GM18861 (cell line): Measurements from ENCODE around the gene MMP2.

ENCODE experiments used
- ATAC-seq: cut with Tn5 transposase; IDR thresholded peaks from one replicate; pipeline ENCODE4 v1.9.1; 2021; ENCODE audit not compliant: unreplicated experiment

MMP2 gene

GRCh38 chr16:55491691-55492090 lies 12.7 kb downstream of the MMP2 start:
- no peak for ATAC-seq

DNA sequence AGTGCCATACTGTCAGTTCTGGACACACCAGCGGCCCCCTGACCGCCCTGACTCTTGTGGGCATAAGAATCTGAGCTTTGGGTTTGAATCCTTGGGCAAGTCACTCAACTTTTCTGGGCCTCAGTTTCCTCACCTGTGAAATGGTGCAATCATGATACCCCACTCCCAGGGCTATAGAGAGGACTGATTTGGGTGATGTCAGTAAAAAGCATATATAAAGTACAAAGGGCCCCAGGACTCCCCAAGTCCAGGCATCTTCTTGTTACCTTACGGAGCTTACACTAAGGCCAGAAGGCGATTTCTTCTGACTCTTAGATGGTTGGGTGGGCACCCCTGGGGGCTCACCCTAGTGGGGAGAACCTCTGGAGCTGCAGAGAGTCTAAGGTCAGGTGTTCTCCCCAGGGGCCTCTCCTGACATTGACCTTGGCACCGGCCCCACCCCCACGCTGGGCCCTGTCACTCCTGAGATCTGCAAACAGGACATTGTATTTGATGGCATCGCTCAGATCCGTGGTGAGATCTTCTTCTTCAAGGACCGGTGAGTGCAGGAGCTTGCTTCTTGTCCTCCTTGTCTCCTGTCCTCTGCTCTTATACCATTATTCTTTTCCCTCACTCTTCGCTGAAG lies 13.9 kb downstream of the MMP2 start:
- ATAC-seq = no peak

- no peak for ATAC-seq
Observed at GRCh38 chr16:55494994-55495421, 16.0 kb downstream of the MMP2 start.

DNA sequence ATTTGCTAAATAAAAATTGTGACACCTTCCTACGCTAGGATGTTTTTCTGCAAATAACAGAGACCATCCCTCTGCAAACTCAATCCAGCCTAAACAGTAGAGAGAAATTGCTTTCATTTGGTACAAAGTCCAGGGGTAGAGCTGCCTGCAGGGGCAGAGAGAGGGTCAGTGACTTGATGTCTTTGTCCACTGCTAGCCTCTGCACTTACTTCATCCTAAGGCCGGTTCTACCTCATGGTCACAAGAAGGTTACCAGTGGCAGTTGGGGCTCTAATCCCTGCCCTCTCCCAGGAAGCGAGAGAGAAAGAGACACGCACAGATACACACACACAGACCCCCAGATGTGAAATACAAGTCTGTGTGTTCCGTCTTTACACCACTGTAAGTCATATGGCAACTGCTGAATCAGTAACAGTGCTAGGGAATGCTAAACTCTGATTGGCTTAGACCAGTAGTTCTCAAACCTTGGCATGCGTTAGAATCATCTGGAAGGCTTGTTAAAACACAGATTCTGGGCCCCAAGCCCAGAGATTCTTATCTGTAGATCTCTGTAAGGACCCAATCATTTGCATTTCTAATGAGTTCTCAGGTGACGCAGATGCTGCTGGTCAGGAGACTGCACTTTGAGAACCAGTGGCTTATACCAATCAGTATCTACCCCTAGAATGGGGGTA lies 16.8 kb downstream of the MMP2 start:
- ATAC-seq = no peak

- ATAC-seq = no peak
Observed at GRCh38 chr16:55496509-55497145, 17.6 kb downstream of the MMP2 start.

- no peak for ATAC-seq
Observed at GRCh38 chr16:55497558-55497957, 18.6 kb downstream of the MMP2 start.

DNA sequence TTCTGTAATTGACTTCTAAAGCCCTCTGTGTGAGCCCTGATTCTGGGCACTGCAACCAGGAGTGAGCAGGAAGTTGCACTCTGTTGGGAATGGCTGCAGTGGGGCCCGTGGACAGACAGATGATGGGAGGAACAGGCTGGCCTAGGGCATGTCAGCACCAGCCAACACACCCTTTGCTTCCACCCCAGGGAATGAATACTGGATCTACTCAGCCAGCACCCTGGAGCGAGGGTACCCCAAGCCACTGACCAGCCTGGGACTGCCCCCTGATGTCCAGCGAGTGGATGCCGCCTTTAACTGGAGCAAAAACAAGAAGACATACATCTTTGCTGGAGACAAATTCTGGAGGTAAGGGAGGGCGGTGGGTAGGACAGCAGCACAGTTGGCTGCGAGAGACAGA lies 19.1 kb downstream of the MMP2 start:
- no peak for ATAC-seq

DNA sequence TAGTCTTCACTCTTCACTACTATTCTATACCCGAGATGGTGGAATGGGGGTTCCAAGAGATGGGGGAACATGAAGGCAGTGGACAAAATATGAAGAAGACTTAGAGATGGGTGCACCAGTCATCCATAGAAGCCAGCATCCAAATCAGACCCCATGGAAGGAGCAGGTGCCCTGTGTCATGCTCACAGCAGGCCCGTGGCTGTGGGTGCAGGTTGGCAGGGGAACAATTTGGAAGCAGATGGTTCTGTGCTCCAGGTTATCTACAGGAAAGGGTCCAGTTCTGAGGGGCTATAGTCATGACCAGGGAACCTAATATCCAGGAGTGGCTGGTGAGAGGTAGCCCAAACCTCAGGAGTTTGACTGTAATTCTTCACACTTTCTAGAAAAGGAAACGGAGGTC lies 20.3 kb downstream of the MMP2 start:
- ATAC-seq = no peak

DNA sequence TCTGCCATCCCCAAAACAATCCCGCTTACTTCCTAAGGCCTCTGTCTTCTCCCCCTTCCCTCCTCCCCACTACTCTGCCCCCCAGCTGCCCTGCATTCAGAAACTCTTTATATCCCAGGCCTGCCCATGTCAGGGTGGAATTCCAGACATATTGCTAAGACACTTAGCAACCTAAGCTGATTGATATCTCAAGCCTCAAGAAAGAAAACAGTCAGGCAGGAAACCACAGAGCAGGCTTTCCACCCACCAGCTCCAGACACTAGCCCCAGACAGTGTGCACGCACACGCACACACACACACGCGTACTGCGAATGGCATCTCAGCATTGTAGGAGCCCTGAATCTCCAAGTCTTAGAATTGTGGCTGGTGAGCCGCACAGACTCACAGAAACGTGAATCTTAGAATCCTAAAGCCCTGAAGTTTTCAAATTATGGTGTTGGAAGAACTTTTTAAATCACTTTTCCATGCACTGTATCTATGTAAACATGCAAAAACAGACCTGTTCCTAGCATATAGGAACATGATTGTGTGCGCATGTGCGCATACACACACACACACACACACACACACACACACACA lies 21.0 kb downstream of the MMP2 start:
- ATAC-seq = no peak

DNA sequence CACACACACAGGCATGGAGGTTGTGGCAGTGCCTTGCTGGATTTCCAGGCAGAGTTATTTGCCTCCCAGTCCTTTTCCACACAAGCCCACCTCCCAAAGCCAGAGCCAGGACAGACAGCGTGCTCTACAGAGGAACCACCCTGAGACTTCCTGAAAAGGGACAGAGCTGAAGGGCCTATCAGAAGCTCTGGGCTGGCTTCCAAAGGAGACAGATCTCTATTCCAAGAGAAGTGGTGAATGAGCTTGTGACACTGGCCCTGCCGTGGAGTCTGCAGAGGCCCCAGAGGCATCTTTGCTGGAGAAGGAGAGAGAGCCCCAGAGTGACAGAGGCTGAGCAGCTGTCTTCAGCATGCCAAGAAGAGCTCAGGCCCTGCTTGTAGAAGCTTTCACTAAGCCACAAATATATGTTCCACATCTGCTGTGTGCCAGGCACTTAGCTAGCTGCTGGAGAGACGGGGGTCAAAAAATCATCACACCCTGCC lies 21.6 kb downstream of the MMP2 start:
- ATAC-seq = no peak

- ATAC-seq = no peak
Observed at GRCh38 chr16:55501549-55502322, 22.7 kb downstream of the MMP2 start.

DNA sequence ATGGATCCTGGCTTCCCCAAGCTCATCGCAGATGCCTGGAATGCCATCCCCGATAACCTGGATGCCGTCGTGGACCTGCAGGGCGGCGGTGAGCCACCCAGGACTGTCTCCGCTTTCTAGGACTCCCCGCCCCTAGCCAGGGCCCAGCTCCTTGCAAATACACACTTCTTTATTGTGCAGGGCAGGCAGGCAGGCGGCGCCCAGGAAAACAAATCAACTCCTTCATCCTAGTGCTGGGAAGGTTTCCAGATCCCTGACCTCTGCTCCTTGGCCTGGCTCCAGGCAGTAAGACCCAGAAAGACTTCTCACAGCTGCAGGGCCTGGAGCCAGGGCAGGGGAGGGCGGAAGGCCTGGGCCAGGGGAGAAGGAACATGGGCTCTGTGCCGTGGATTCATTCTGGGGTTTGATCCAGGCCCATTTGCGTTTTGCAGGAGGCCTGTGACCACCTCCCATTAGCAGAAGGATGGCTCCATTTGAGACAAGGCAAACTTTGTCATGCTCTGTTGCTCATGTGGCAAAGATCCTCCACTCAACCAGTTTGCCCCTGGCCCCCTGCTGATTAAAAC lies 23.9 kb downstream of the MMP2 start:
- no peak for ATAC-seq

- no peak for ATAC-seq
Observed at GRCh38 chr16:55503726-55504550, 24.9 kb downstream of the MMP2 start.

DNA sequence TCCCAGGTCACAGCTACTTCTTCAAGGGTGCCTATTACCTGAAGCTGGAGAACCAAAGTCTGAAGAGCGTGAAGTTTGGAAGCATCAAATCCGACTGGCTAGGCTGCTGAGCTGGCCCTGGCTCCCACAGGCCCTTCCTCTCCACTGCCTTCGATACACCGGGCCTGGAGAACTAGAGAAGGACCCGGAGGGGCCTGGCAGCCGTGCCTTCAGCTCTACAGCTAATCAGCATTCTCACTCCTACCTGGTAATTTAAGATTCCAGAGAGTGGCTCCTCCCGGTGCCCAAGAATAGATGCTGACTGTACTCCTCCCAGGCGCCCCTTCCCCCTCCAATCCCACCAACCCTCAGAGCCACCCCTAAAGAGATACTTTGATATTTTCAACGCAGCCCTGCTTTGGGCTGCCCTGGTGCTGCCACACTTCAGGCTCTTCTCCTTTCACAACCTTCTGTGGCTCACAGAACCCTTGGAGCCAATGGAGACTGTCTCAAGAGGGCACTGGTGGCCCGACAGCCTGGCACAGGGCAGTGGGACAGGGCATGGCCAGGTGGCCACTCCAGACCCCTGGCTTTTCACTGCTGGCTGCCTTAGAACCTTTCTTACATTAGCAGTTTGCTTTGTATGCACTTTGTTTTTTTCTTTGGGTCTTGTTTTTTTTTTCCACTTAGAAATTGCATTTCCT lies 26.5 kb downstream of the MMP2 start:
- no peak for ATAC-seq

- ATAC-seq = no peak
Observed at GRCh38 chr16:55506083-55506482, 27.1 kb downstream of the MMP2 start.

DNA sequence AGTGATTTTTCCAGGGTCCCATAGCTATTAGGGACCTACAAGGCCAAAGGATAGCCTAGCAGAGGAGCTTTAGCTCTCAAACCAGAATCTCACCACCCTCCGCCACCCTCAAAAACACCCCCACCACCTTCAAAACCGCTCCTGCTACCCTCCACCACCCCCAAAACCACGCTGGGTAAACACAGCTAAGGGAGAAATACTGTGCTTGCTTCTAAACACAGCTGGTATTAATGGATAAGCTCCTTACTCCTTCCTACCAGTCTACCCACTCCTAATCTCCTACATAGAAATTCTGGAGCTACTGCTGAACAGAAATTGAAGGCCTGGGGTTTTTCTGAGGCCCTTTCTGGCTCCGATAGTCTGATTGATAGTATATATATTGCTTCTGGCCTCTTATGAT lies 27.7 kb downstream of the MMP2 start:
- ATAC-seq = no peak

DNA sequence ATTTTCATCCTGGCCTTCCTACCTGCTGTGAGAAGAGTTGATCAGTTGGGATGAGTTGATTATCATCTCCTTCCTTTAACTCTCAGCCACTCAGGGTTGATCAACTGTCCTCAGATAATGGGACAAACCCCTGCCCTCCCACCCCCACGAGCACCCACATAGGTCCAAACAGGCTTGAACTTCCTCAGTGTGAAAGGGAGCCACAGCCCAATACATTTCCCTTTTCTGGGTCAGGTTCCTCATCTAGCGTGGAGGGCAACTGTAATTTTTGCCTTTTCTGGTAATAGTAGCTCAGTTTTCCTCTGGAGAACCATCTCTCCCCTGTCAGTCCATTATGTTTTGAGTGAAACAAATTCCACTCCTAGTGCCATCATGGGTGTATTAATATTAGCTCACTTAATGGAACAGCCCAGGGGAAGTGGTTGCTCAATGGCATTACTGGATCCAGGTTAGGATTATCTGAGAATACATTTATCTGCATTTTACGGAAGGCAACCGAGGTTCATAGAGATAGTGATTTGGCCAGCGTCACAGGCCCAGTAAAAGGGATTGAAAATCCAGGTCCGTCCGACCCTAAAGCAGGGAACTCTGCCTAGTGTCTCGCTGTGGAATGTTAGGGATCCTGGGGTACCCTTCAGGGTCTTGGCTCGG lies 29.4 kb downstream of the MMP2 start:
- no peak for ATAC-seq

- no peak for ATAC-seq
Observed at GRCh38 chr16:55508941-55509931, 30.2 kb downstream of the MMP2 start, which contains the start of gene LPCAT2. TSS of gene LPCAT2 (plus strand) at chr16:55509072. CDS start at chr16:55509182, 110 bp downstream.
